Left lung (tissue), 10 donors: ENCODE data around the gene CCDC188. TPM values are rescaled to one million over a fixed set of nuclear protein-coding genes. Genes with fewer than 3 reads are reported as not detected.

Experiments
- ATAC-seq: fragments of 200-7000 bp; cut with Tn5 transposase; one replicate; pipeline ENCODE4 v1.9.1; 2020; ENCODE audit warnings: moderate library complexity
- DNase-seq, 4 donors: peaks; one replicate each; pipeline ENCODE4 v3.0.0-alpha.2; 2013 to 2020
- H3K27ac ChIP-seq, 2 donors: fragments of 200-600 bp; sonication (generic) in 1 of 2; one replicate each; pipeline versions ENCODE4 v1.5.0 to v1.8.0; 2020 to 2021
- H3K27me3 ChIP-seq, 2 donors: fragments of 200-600 bp; sonication (generic) in 1 of 2; one replicate each; pipeline versions ENCODE4 v1.5.0 to v1.8.0; 2020 to 2021
- H3K36me3 ChIP-seq, 2 donors: fragments of 200-600 bp; sonication (generic) in 1 of 2; one replicate each; pipeline versions ENCODE4 v1.5.0 to v1.8.0; 2020 to 2021
- H3K4me1 ChIP-seq, 2 donors: fragments of 200-600 bp; one replicate each; pipeline ENCODE4 v1.8.0; 2021
- H3K4me3 ChIP-seq, 2 donors: fragments of 200-600 bp; sonication (generic) in 1 of 2; one replicate each; pipeline versions ENCODE4 v1.5.0 to v1.8.0; 2020 to 2021; ENCODE audit warnings: mild to moderate bottlenecking in 1 of 2
- H3K9me3 ChIP-seq, 2 donors: fragments of 200-600 bp; sonication (generic) in 1 of 2; one replicate each; pipeline versions ENCODE4 v1.5.0 to v1.8.0; 2020 to 2021
- CTCF ChIP-seq, 2 donors: fragments of 200-600 bp; sonication (generic) in 1 of 2; IDR thresholded peaks; one replicate each; pipeline versions ENCODE4 v1.5.0 to v1.8.0; 2021; ENCODE audit warnings: antibody characterized with exemption in 2 of 2
- intact Hi-C, 2 donors: fragments of 100-400 bp; cut with DNase I; formaldehyde crosslinking; loops; one replicate each; pipeline versions ENCODE4 v1.11.2 to v1.14.2; 2022
- polyA plus RNA-seq, 6 donors: library from polyadenylated mRNA; unstranded; fragments of 120-200 nt; gene quantifications; one replicate each; pipeline ENCODE4 v1.2.1, GENCODE V29; 2013; ENCODE audit not compliant: insufficient read length in 6 of 6
- total RNA-seq, 2 donors: library from RNA; stranded (reverse); fragmentation: NEBNext Ultra II Directional; extraction: Animal tissue kit (Norgen Biotek cat#: 25700); gene quantifications; one replicate each; pipeline ENCODE4 v1.2.1, GENCODE V29; 2021
- donor health status: DM: no; HTN: yes; CAD: no.
- donor health status: DM: no; HTN: no; CAD: no.

The CCDC188 gene
- total and polyA plus RNA-seq, 8 donors = 1.1 to 3.9 (median 1.7) TPM

- Histone ChIP-seq H3K27ac (no peak overlapping the region), H3K4me1 (peaks cover 0 to 4% of the 10 kb centered on the region in 2 donors), H3K4me3 (no peak overlapping the region), H3K27me3 (no peaks in the 10 kb centered on the region), H3K9me3 (no peaks in the 10 kb centered on the region), H3K36me3 (no peaks in the 10 kb centered on the region)
- no peak for TF ChIP-seq CTCF (IDR thresholded peaks at IDR 0.05)
- ATAC-seq (no peak), DNase-seq (no peak)
- intact Hi-C loops = no loop called here
These were observed 46.7 kb upstream of the CCDC188 start for GRCh38 chr22:20197407-20198030.

GRCh38 chr22:20196094-20196842, 45.4 kb upstream of the CCDC188 start:
- Histone ChIP-seq H3K9me3 (no peaks in the 10 kb centered on the region), H3K4me3 (no peak overlapping the region), H3K27ac (no peak overlapping the region), H3K4me1 (peaks cover 0 to 4% of the 10 kb centered on the region in 2 donors), H3K27me3 (no peaks in the 10 kb centered on the region), H3K36me3 (no peaks in the 10 kb centered on the region)
- DNase-seq = no peak
- ATAC-seq = no peak
- intact Hi-C loops = no loop called here
- no peak for TF ChIP-seq CTCF (IDR thresholded peaks at IDR 0.05)

- Histone ChIP-seq H3K4me1 (no peaks in the 10 kb centered on the region), H3K9me3 (no peaks in the 10 kb centered on the region), H3K4me3 (no peak overlapping the region), H3K27me3 (no peaks in the 10 kb centered on the region), H3K36me3 (no peaks in the 10 kb centered on the region), H3K27ac (no peak overlapping the region)
- intact Hi-C loops = no loop called here
- ATAC-seq (no peak), DNase-seq (no peak)
- no peak for TF ChIP-seq CTCF (IDR thresholded peaks at IDR 0.05)
These were observed 44.1 kb upstream of the CCDC188 start for GRCh38 chr22:20194681-20195593.

- Histone ChIP-seq H3K36me3 (no peaks in the 10 kb centered on the region), H3K4me1 (no peaks in the 10 kb centered on the region), H3K27me3 (no peaks in the 10 kb centered on the region), H3K4me3 (no peak overlapping the region), H3K9me3 (no peaks in the 10 kb centered on the region), H3K27ac (no peak overlapping the region)
- DNase-seq = no peak
- ATAC-seq = no peak
- intact Hi-C loops = no loop called here
- TF ChIP-seq CTCF (IDR thresholded peaks at IDR 0.05) = no peak
These were observed 43.1 kb upstream of the CCDC188 start for GRCh38 chr22:20193761-20194494.
